OCI-LY1 (cell line): ENCODE measurements around the gene PCSK6.

Source experiments
- H2AFZ ChIP-seq: fragments of 200-600 bp; sonication (generic), shearing (Covaris generic); 2 replicates; pipeline ENCODE4 v1.6.0; 2014; ENCODE audit warnings: antibody characterized with exemption, mild to moderate bottlenecking, low read length
- H3F3A ChIP-seq: fragments of 200-600 bp; sonication (generic), shearing (Covaris generic); 2 replicates; pipeline ENCODE4 v1.6.0; 2014; ENCODE audit warnings: mild to moderate bottlenecking, antibody characterized with exemption, low read length, moderate library complexity; ENCODE audit not compliant: insufficient read depth
- H3K27ac ChIP-seq: fragments of 200-600 bp; sonication (generic); 2 replicates; pipeline ENCODE4 v1.5.1; 2014; ENCODE audit warnings: low read length, mixed run types, mild to moderate bottlenecking, low read depth; ENCODE audit not compliant: poor library complexity, severe bottlenecking
- H3K27me3 ChIP-seq: fragments of 200-600 bp; sonication (generic); 2 replicates; pipeline ENCODE4 v1.6.0; 2014; ENCODE audit warnings: antibody characterized with exemption, mild to moderate bottlenecking, low read length, moderate library complexity; ENCODE audit not compliant: insufficient read depth
- H3K36me3 ChIP-seq: fragments of 200-600 bp; sonication (generic); 2 replicates; pipeline ENCODE4 v1.6.1; 2014; ENCODE audit warnings: mild to moderate bottlenecking, antibody characterized with exemption, low read length, moderate library complexity, mixed read lengths; ENCODE audit not compliant: insufficient read depth
- H3K4me1 ChIP-seq: fragments of 200-600 bp; sonication (generic); 2 replicates; pipeline ENCODE4 v1.5.1; 2014; ENCODE audit warnings: mild to moderate bottlenecking, low read length, moderate library complexity; ENCODE audit not compliant: insufficient read depth, severe bottlenecking
- H3K4me2 ChIP-seq: fragments of 200-600 bp; sonication (generic), shearing (Covaris generic); 2 replicates; pipeline ENCODE4 v1.6.1; 2014; ENCODE audit warnings: low read length
- H3K4me3 ChIP-seq: fragments of 200-600 bp; sonication (generic); 2 replicates; pipeline ENCODE4 v1.5.1; 2014; ENCODE audit warnings: low read length, low read depth, mild to moderate bottlenecking, mixed read lengths; ENCODE audit not compliant: poor library complexity, severe bottlenecking
- H3K79me2 ChIP-seq: fragments of 200-600 bp; shearing (Covaris generic); 2 replicates; pipeline ENCODE4 v1.6.1; 2016; ENCODE audit warnings: mixed run types, low read length, mixed read lengths; ENCODE audit not compliant: insufficient read depth
- H3K9ac ChIP-seq: fragments of 200-600 bp; sonication (generic), shearing (Covaris generic); 2 replicates; pipeline ENCODE4 v1.6.1; 2014; ENCODE audit warnings: mild to moderate bottlenecking, low read length, mixed read lengths
- H3K9me2 ChIP-seq: fragments of 200-600 bp; sonication (generic), shearing (Covaris generic); 2 replicates; pipeline ENCODE4 v1.6.1; 2014; ENCODE audit warnings: low read depth, mild to moderate bottlenecking, low read length, mixed read lengths
- H3K9me3 ChIP-seq: fragments of 200-600 bp; shearing (Covaris generic); 2 replicates; pipeline ENCODE4 v1.6.1; 2014; ENCODE audit warnings: low read length, mixed read lengths
- H4K20me1 ChIP-seq: fragments of 200-600 bp; sonication (generic), shearing (Covaris generic); 2 replicates; pipeline ENCODE4 v1.6.0; 2016; ENCODE audit warnings: mild to moderate bottlenecking, low read length; ENCODE audit not compliant: insufficient read depth
- EZH2 ChIP-seq: fragments of 200-600 bp; sonication (generic), shearing (Covaris generic); IDR thresholded peaks from 2 replicates; pipeline ENCODE4 v1.8.0; 2017; ENCODE audit warnings: borderline replicate concordance, mixed run types, mild to moderate bottlenecking, antibody characterized with exemption, low read length, moderate library complexity, mixed read lengths
- TF ChIP-seq, protein P1 (sequence below): fragments of 200-600 bp; sonication (generic), shearing (Covaris generic); IDR thresholded peaks from 2 replicates; pipeline ENCODE4 v1.5.1; 2017; ENCODE audit warnings: mild to moderate bottlenecking, antibody characterized with exemption, low read length, moderate library complexity, mixed read lengths

PCSK6 gene

GRCh38 chr15:101396484-101397261 is 92.8 kb downstream of the PCSK6 start:
- Histone ChIP-seq H3K9me3 (no peaks in the 10 kb centered on the region), H3K27ac (no peak overlapping the region), H3K4me3 (no peak overlapping the region), H3K36me3 (no peaks in the 10 kb centered on the region), H3K79me2 (no peaks in the 10 kb centered on the region), H3K4me2 (no peak overlapping the region), H3K9me2 (no peaks in the 10 kb centered on the region), H4K20me1 (no peaks in the 10 kb centered on the region), H2AFZ (no peak overlapping the region), H3K9ac (no peak overlapping the region), H3K4me1 (no peaks in the 10 kb centered on the region), H3K27me3 (peaks cover 4% of the 10 kb centered on the region; the same call in 1 of the 2 replicates), H3F3A (no peaks in the 10 kb centered on the region)
- TF ChIP-seq, protein P1, sequence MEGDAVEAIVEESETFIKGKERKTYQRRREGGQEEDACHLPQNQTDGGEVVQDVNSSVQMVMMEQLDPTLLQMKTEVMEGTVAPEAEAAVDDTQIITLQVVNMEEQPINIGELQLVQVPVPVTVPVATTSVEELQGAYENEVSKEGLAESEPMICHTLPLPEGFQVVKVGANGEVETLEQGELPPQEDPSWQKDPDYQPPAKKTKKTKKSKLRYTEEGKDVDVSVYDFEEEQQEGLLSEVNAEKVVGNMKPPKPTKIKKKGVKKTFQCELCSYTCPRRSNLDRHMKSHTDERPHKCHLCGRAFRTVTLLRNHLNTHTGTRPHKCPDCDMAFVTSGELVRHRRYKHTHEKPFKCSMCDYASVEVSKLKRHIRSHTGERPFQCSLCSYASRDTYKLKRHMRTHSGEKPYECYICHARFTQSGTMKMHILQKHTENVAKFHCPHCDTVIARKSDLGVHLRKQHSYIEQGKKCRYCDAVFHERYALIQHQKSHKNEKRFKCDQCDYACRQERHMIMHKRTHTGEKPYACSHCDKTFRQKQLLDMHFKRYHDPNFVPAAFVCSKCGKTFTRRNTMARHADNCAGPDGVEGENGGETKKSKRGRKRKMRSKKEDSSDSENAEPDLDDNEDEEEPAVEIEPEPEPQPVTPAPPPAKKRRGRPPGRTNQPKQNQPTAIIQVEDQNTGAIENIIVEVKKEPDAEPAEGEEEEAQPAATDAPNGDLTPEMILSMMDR = no peak
- no peak for TF ChIP-seq EZH2

GRCh38 chr15:101394654-101395053 is 94.9 kb downstream of the PCSK6 start:
- Histone ChIP-seq H3K36me3 (no peaks in the 10 kb centered on the region), H3K4me3 (no peak overlapping the region), H3F3A (no peaks in the 10 kb centered on the region), H3K9me3 (no peaks in the 10 kb centered on the region), H3K4me2 (no peak overlapping the region), H3K9ac (no peak overlapping the region), H3K79me2 (no peaks in the 10 kb centered on the region), H4K20me1 (no peaks in the 10 kb centered on the region), H3K27me3 (0 out of 2 replicates have a peak, but pooled peaks cover 4% of the 10 kb centered on the region), H3K9me2 (no peaks in the 10 kb centered on the region), H3K4me1 (no peaks in the 10 kb centered on the region), H3K27ac (no peak overlapping the region), H2AFZ (no peak overlapping the region)
- no peak for TF ChIP-seq EZH2

DNA sequence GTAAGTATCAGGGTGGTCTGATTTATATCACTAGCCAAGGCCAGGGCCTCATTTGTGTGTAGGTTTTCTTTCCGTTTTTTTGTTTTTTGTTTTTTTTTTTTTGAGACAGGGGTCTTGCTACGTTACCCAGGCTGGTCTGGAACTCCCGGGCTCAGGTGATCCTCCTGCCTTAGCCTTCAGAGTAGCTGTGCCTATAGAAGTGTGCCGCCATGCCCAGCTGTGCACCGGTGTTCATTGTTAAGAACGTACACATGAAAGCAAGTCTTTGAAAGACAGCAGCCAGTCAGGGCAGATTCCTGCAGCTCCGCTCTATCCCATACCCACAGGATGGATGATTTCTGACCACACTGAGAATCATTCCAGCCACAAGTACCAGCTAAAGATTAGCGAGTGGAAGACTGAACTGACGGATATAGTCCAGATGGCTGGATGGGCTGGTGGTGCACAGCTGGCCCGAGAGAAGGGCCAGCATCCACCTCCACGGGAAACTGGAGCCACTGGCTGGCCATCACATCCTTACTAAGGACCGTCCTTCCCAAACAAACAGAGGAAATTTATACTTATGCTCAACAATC is 95.4 kb downstream of the PCSK6 start:
- Histone ChIP-seq H3K79me2 (no peaks in the 10 kb centered on the region), H3K27ac (no peak overlapping the region), H3K9me3 (no peaks in the 10 kb centered on the region), H4K20me1 (no peaks in the 10 kb centered on the region), H3K4me3 (no peak overlapping the region), H3K4me2 (no peak overlapping the region), H3K36me3 (no peaks in the 10 kb centered on the region), H3F3A (no peaks in the 10 kb centered on the region), H3K4me1 (no peaks in the 10 kb centered on the region), H3K9me2 (no peaks in the 10 kb centered on the region), H2AFZ (no peak overlapping the region), H3K9ac (no peak overlapping the region), H3K27me3 (0 out of 2 replicates have a peak, but pooled peaks cover 4% of the 10 kb centered on the region)
- TF ChIP-seq EZH2 = no peak
- TF ChIP-seq, protein P1 = no peak
